GM12878 (cell line): ENCODE measurements around the gene ATXN7L1. TPM values are rescaled to one million over a fixed set of nuclear protein-coding genes. Genes with fewer than 3 reads are reported as not detected.

ENCODE experiments used
- ATAC-seq: fragments of 200-7000 bp; cut with Tn5 transposase; 3 replicates; pipeline ENCODE4 v1.9.1; 2020; ENCODE audit warnings: mild to moderate bottlenecking, moderate library complexity
- BruUV-seq: library from RNA; stranded (reverse); fragments of 400-500 nt; replicated peaks from 2 replicates; lab custom pipeline; 2021; lab: Mats Ljungman, UMichigan
- CTCF ChIA-PET: fragments of 300-600 bp; sonication (Branson Sonifier 250); formaldehyde crosslinking; extraction: SDS; loops from one replicate; lab custom pipeline; 2021; ENCODE audit warnings: inconsistent platforms; lab: Yijun Ruan, JAX
- POLR2A ChIA-PET: fragments of 350-600 bp; formaldehyde crosslinking; extraction: SDS; loops from one replicate; lab custom pipeline; 2021; ENCODE audit warnings: inconsistent platforms; lab: Charles Lee
- RAD21 ChIA-PET: fragments of 300-600 bp; sonication (Branson Sonifier 250); formaldehyde crosslinking; loops from one replicate; lab custom pipeline; 2023; ENCODE audit warnings: antibody characterized with exemption; ENCODE audit not compliant: unreplicated experiment; lab: Charles Lee
- SMC1A ChIA-PET: fragments of 300-600 bp; sonication (Branson Sonifier 250); formaldehyde crosslinking; loops from one replicate; lab custom pipeline; 2023; ENCODE audit not compliant: unreplicated experiment, uncharacterized antibody; lab: Charles Lee
- DNase-seq: peaks from one replicate; pipeline ENCODE4 v3.0.0-alpha.2; 2011; ENCODE audit warnings: low read depth, low spot score
- FAIRE-seq: peaks from 3 replicates; lab custom pipeline; 2011; peaks lifted over from hg19 to GRCh38; lab: Jason Lieb, UNC
- H2AFZ ChIP-seq: 2 replicates; pipeline ENCODE4 v1.6.0; 2011; ENCODE audit warnings: low read depth, low read length, control low read depth; ENCODE audit not compliant: control insufficient read depth
- H3K27ac ChIP-seq: 2 replicates; pipeline ENCODE4 v1.5.1; 2011; ENCODE audit warnings: control low read depth; ENCODE audit not compliant: control insufficient read depth, insufficient read depth
- H3K27me3 ChIP-seq, 2 experiments: replicated peaks in 1 of 2; 2 replicates each; pipeline versions ENCODE4 v1.6.0 to v1.6.1; 2011; ENCODE audit warnings: low read length in 1 of 2; ENCODE audit not compliant: control insufficient read depth in 2 of 2, insufficient read depth in 2 of 2
- H3K36me3 ChIP-seq, 2 experiments: 2 replicates each; pipeline ENCODE4 v1.5.1; 2011; ENCODE audit warnings: low read length in 1 of 2; ENCODE audit not compliant: control insufficient read depth in 2 of 2, insufficient read depth in 2 of 2
- H3K4me1 ChIP-seq: 2 replicates; pipeline ENCODE4 v1.6.1; 2011; ENCODE audit warnings: mild to moderate bottlenecking, low read length, moderate library complexity, mixed read lengths; ENCODE audit not compliant: control insufficient read depth, insufficient read depth
- H3K4me2 ChIP-seq: 2 replicates; pipeline ENCODE4 v1.6.0; 2011; ENCODE audit warnings: control low read depth; ENCODE audit not compliant: control insufficient read depth, insufficient read depth
- H3K4me3 ChIP-seq: fragments of 200-600 bp; sonication (generic); 2 replicates; pipeline ENCODE4 v1.5.1; 2016
- H3K79me2 ChIP-seq: 2 replicates; pipeline ENCODE4 v1.6.0; 2011; ENCODE audit warnings: low read length; ENCODE audit not compliant: control insufficient read depth, insufficient read depth
- H3K9ac ChIP-seq: 2 replicates; pipeline ENCODE4 v1.8.0; 2011; ENCODE audit warnings: low read length, control low read depth, mixed read lengths; ENCODE audit not compliant: control insufficient read depth, insufficient read depth
- H3K9me3 ChIP-seq: replicated peaks from 3 replicates; pipeline ENCODE4 v1.5.1; 2011; ENCODE audit warnings: mild to moderate bottlenecking, low read length; ENCODE audit not compliant: control insufficient read depth, insufficient read depth
- H4K20me1 ChIP-seq: 2 replicates; pipeline ENCODE4 v1.6.0; 2011; ENCODE audit not compliant: control insufficient read depth, insufficient read depth
- CHD1 ChIP-seq: IDR thresholded peaks from 2 replicates; pipeline ENCODE4 v1.6.1; 2012; ENCODE audit warnings: low read depth, low read length, improper control_type of control experiment
- MLLT1 ChIP-seq: fragments of 450-650 bp; IDR thresholded peaks from 2 replicates; pipeline ENCODE4 v1.6.1; 2016; ENCODE audit warnings: mild to moderate bottlenecking
- MTA3 ChIP-seq: IDR thresholded peaks from 2 replicates; pipeline ENCODE4 v1.6.1; 2012; ENCODE audit warnings: low read length, inconsistent platforms, borderline replicate concordance
- NR2C1 ChIP-seq: fragments of 450-650 bp; IDR thresholded peaks from 2 replicates; pipeline ENCODE4 v1.6.1; 2017; ENCODE audit warnings: antibody characterized with exemption, mild to moderate bottlenecking, moderate library complexity
- PAX8 ChIP-seq: fragments of 450-650 bp; IDR thresholded peaks from 2 replicates; pipeline ENCODE4 v1.6.1; 2017; ENCODE audit warnings: mild to moderate bottlenecking, moderate library complexity
- RAD21 ChIP-seq: IDR thresholded peaks from 2 replicates; pipeline ENCODE4 v1.6.1; 2011; ENCODE audit warnings: mild to moderate bottlenecking, low read depth, low read length, moderate library complexity; ENCODE audit not compliant: insufficient read depth
- RCOR1 ChIP-seq: conservative IDR thresholded peaks from 2 replicates; pipeline ENCODE4 v1.6.1; 2012; ENCODE audit warnings: low read depth, low read length, improper control_type of control experiment
- WGBS: methylation state at CpG from one replicate; pipeline ENCODE4 v1.1.6; 2016; ENCODE audit warnings: low lambda C conversion rate; ENCODE audit not compliant: insufficient replicate concordance, insufficient coverage; ENCODE audit errors: missing lambda C conversion rate; 5-methylcytosine and 5-hydroxymethylcytosine counted together
- in situ Hi-C: fragments of 300-500 bp; cut with MboI; formaldehyde crosslinking; loops from 9 replicates; pipeline ENCODE4 v1.14.3; 2018; ENCODE audit warnings: mixed read lengths
- intact Hi-C: fragments of 100-400 bp; cut with micrococcal nuclease; formaldehyde crosslinking; loops from one replicate; pipeline ENCODE4 v1.14.2; 2022; ENCODE audit not compliant: unreplicated experiment
- polyA plus RNA-seq, 11 experiments: library from polyadenylated mRNA; depleted of rRNA in 4 of 11; unstranded in 6 of 11; stranded (reverse) in 5 of 11; fragments of >200 nt; fragmentation: Nextera tagmentation in 4 of 11; fragmentation: Illumina TruSeq in 1 of 11; extraction: Ambion mirVana in 4 of 11; extraction: Trizol in 1 of 11; gene quantifications; 1 replicate in 1 of 11; 2 replicates in 10 of 11; pipeline versions ENCODE4 v1.2.1 to v1.2.3, GENCODE V29; 2011 to 2016; ENCODE audit warnings: inconsistent platforms in 2 of 11, missing spikeins in 2 of 11, low read depth in 1 of 11
- total RNA-seq, 4 experiments: library from RNA; depleted of rRNA in 3 of 4; stranded (reverse); fragments of >200 nt in 3 of 4; fragmentation: Illumina TruSeq in 1 of 4; extraction: Trizol in 1 of 4; gene quantifications; 2 replicates each; pipeline versions ENCODE4 v1.2.1 to v1.2.3, GENCODE V29; 2013 to 2021

Gene ATXN7L1
- total and polyA plus RNA-seq, 10 of the 15 experiments (the other 5 are each of a cell fraction or from before 2014, with no cell fraction given) = 0.40 to 2.9 (median 1.2) TPM

- Histone ChIP-seq H3K79me2 (no peaks in the 10 kb centered on the region), H2AFZ (no peak overlapping the region), H3K4me1 (no peaks in the 10 kb centered on the region), H3K9ac (no peak overlapping the region), H3K4me2 (no peak overlapping the region), H3K27me3 (peaks cover 3% of the 10 kb centered on the region in 2 experiments; a peak in 1 of 4 replicates), H3K36me3 (no peaks in the 10 kb centered on the region), H3K27ac (no peak overlapping the region), H3K4me3 (no peak overlapping the region), H3K9me3 (no peaks in the 10 kb centered on the region), H4K20me1 (no peaks in the 10 kb centered on the region)
- BruUV-seq = no TSS peak
- ChIA-PET POLR2A (no interaction called here), CTCF (no interaction called here), RAD21 (no interaction called here), SMC1A (no interaction called here)
- intact Hi-C loops (no loop called here), in situ Hi-C loops (no loop called here)
- no peak for TF ChIP-seq MTA3
- no peak for TF ChIP-seq NR2C1
- TF ChIP-seq RCOR1 = no peak
- TF ChIP-seq MLLT1 = no peak
- no peak for TF ChIP-seq PAX8
- no peak for TF ChIP-seq CHD1
- TF ChIP-seq RAD21 = no peak
- ATAC-seq = no peak
- no peak for DNase-seq
- no peak for FAIRE-seq
- 48% methylated on average over 8 of the region's 8 CpGs for WGBS
Observed at GRCh38 chr7:105792488-105793370, 83.7 kb downstream of the ATXN7L1 start.
